Liver (tissue), 9 donors: ENCODE measurements around the gene SIK3. TPM values are rescaled to one million over a fixed set of nuclear protein-coding genes. Genes with fewer than 3 reads are reported as not detected.
"Not testable (repeated sequence)": the region's sequence is repeated elsewhere in the genome, so short reads cannot be mapped to it uniquely, and the experiment has no call there.

Experiments used
- DNase-seq: peaks from one replicate; pipeline ENCODE4 v3.0.0-alpha.2; 2017; ENCODE audit warnings: low spot score
- H3K27ac ChIP-seq, 2 donors: one replicate each; pipeline ENCODE4 v1.7.0; 2013; ENCODE audit warnings: inconsistent platforms in 2 of 2, low read length in 2 of 2, control low read depth in 1 of 2, low read depth in 1 of 2, mild to moderate bottlenecking in 1 of 2
- H3K27me3 ChIP-seq, 4 donors: one replicate each; pipeline versions ENCODE4 v1.6.1 to v1.7.0; 2013; ENCODE audit warnings: low read length in 3 of 4, inconsistent platforms in 1 of 4, mild to moderate bottlenecking in 1 of 4, moderate library complexity in 1 of 4; ENCODE audit not compliant: control insufficient read depth in 4 of 4, insufficient read depth in 4 of 4
- H3K36me3 ChIP-seq, 4 donors: one replicate each; pipeline versions ENCODE4 v1.6.1 to v1.7.0; 2013; ENCODE audit warnings: low read length in 3 of 4, mild to moderate bottlenecking in 3 of 4, low read depth in 1 of 4, moderate library complexity in 1 of 4; ENCODE audit not compliant: control insufficient read depth in 4 of 4, insufficient read depth in 3 of 4
- H3K4me1 ChIP-seq, 4 donors: one replicate each; pipeline versions ENCODE4 v1.6.1 to v1.7.0; 2013; ENCODE audit warnings: low read length in 3 of 4, mild to moderate bottlenecking in 3 of 4, moderate library complexity in 1 of 4; ENCODE audit not compliant: control insufficient read depth in 4 of 4, insufficient read depth in 4 of 4
- H3K4me3 ChIP-seq, 3 donors: one replicate each; pipeline versions ENCODE4 v1.6.1 to v1.7.0; 2013; ENCODE audit warnings: low read length in 3 of 3, control low read depth in 1 of 3, low read depth in 1 of 3, mild to moderate bottlenecking in 1 of 3
- H3K9ac ChIP-seq, 2 donors: one replicate each; pipeline ENCODE4 v1.7.0; 2013; ENCODE audit warnings: low read length in 2 of 2, mild to moderate bottlenecking in 2 of 2, moderate library complexity in 2 of 2, control low read depth in 1 of 2, low read depth in 1 of 2
- H3K9me3 ChIP-seq, 4 donors: one replicate each; pipeline versions ENCODE4 v1.6.1 to v1.7.0; 2013; ENCODE audit warnings: low read length in 3 of 4; ENCODE audit not compliant: control insufficient read depth in 4 of 4
- ATF3 ChIP-seq: IDR thresholded peaks from 2 replicates; pipeline ENCODE4 v1.6.1; 2016; ENCODE audit warnings: antibody characterized with exemption
- FOXA1 ChIP-seq: IDR thresholded peaks from 2 replicates; pipeline ENCODE4 v1.6.1; 2016; ENCODE audit warnings: antibody characterized with exemption
- FOXA2 ChIP-seq: IDR thresholded peaks from 2 replicates; pipeline ENCODE4 v1.6.1; 2016; ENCODE audit warnings: antibody characterized with exemption
- GABPA ChIP-seq, 2 donors: IDR thresholded peaks in 1 of 2; conservative IDR thresholded peaks in 1 of 2; 2 replicates each; pipeline ENCODE4 v1.6.1; 2016; ENCODE audit warnings: antibody characterized with exemption in 2 of 2, mild to moderate bottlenecking in 1 of 2, moderate library complexity in 1 of 2
- HNF4A ChIP-seq, 2 donors: conservative IDR thresholded peaks; 2 replicates each; pipeline ENCODE4 v1.6.1; 2016; ENCODE audit warnings: antibody characterized with exemption in 2 of 2, mild to moderate bottlenecking in 2 of 2
- JUND ChIP-seq, 2 donors: IDR thresholded peaks; 2 replicates each; pipeline ENCODE4 v1.6.1; 2016; ENCODE audit warnings: antibody characterized with exemption in 2 of 2
- MAX ChIP-seq: IDR thresholded peaks from 2 replicates; pipeline ENCODE4 v1.6.1; 2016; ENCODE audit warnings: antibody characterized with exemption
- NR2F2 ChIP-seq: IDR thresholded peaks from 2 replicates; pipeline ENCODE4 v1.6.1; 2016; ENCODE audit warnings: antibody characterized with exemption
- RAD21 ChIP-seq, 2 donors: IDR thresholded peaks; 2 replicates each; pipeline ENCODE4 v1.6.1; 2016; ENCODE audit warnings: antibody characterized with exemption in 2 of 2, mild to moderate bottlenecking in 2 of 2
- RXRA ChIP-seq, 2 donors: IDR thresholded peaks; 2 replicates each; pipeline ENCODE4 v1.6.1; 2017 to 2018; ENCODE audit warnings: antibody characterized with exemption in 2 of 2, mild to moderate bottlenecking in 1 of 2
- SP1 ChIP-seq: IDR thresholded peaks from 2 replicates; pipeline ENCODE4 v1.6.1; 2018; ENCODE audit warnings: antibody characterized with exemption, mild to moderate bottlenecking
- TAF1 ChIP-seq: conservative IDR thresholded peaks from 2 replicates; pipeline ENCODE4 v1.6.1; 2016; ENCODE audit warnings: antibody characterized with exemption, mild to moderate bottlenecking
- YY1 ChIP-seq: IDR thresholded peaks from 2 replicates; pipeline ENCODE4 v1.6.1; 2016; ENCODE audit warnings: antibody characterized with exemption, mild to moderate bottlenecking
- WGBS: extraction: QIAGEN DNeasy Blood & Tissue Kit; methylation state at CpG from one replicate; pipeline ENCODE4 v1.1.7; 2013; 5-methylcytosine and 5-hydroxymethylcytosine counted together
- polyA plus RNA-seq, 2 donors: library from polyadenylated mRNA; stranded (reverse) in 1 of 2; unstranded in 1 of 2; fragments of 200-250 nt in 1 of 2; fragments of >200 nt in 1 of 2; fragmentation: Nextera tagmentation in 1 of 2; extraction: Ambion mirVana in 1 of 2; gene quantifications; one replicate each; pipeline versions ENCODE4 v1.2.1 to v1.2.3, GENCODE V29; 2013 to 2015
- total RNA-seq, 2 donors: library from RNA; depleted of rRNA; stranded (reverse); fragments of >200 nt; gene quantifications; one replicate each; pipeline ENCODE4 v1.2.3, GENCODE V29; 2014
- TF ChIP-seq, protein P1 (sequence below): IDR thresholded peaks from 2 replicates; pipeline ENCODE4 v1.6.1; 2016; ENCODE audit warnings: antibody characterized with exemption, mild to moderate bottlenecking
- donor health status: healthy.
- donor health status: healthy.
- donor health status: healthy.
- donor health status: healthy.
- donor health status: healthy.

The SIK3 gene
- total and polyA plus RNA-seq, 4 donors = 6.9 to 52.4 (median 14.4) TPM

DNA sequence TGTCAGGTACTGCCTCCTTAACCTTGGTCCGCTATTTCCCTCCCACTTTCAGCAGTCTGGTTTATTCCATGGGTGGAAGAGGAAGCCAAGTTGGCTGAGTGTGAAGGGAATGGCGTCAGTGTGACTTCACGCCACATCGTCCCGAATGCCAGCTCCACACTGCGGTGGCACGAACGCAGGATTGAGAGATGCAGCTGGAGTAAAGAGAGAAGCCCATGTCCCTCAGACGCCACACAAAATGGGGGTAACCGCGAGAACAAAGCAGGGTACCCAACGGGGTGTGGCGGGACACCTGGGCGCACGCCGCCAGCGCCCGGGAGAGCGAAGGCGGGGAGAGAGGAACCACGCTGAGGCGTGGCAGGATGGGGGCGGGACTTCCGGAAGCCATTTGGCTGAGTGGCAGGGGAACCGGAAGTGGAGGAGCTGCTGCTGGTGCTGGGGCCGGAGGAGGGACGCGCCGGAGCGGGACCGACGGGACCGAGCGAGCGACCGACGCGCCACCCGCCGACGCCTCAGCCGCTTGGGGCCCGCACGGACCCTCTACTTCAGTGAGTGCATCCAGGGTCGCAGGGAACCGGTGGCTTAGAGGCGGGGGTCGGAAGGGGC is 45.7 kb upstream of the SIK3 start, which contains the start of gene PAFAH1B2:
TSS of gene PAFAH1B2 (plus strand) at position 417 of the 606 bp plus-strand sequence. CDS start 8,161 bp downstream, outside the sequence.
- no peaks in the 10 kb centered on the region for H3K27me3 ChIP-seq
- TF ChIP-seq HNF4A (conservative IDR thresholded peaks at IDR 0.05) (no peak), YY1 (peak; percentile 75), FOXA2 (no peak), NR2F2 (no peak), ATF3 (no peak), GABPA (IDR thresholded peaks at IDR 0.05 in 1 of 2, conservative IDR thresholded peaks at IDR 0.05 in 1 of 2) (peak; percentile 88 to 95), MAX (peak; percentile 71), SP1 (peak; percentile 26), RXRA (IDR thresholded peaks at IDR 0.05) (no peak), TAF1 (no peak), RAD21 (IDR thresholded peaks at IDR 0.05) (peak in 1 of 2 donors; percentile 2), FOXA1 (no peak)
- TF ChIP-seq, protein P1, sequence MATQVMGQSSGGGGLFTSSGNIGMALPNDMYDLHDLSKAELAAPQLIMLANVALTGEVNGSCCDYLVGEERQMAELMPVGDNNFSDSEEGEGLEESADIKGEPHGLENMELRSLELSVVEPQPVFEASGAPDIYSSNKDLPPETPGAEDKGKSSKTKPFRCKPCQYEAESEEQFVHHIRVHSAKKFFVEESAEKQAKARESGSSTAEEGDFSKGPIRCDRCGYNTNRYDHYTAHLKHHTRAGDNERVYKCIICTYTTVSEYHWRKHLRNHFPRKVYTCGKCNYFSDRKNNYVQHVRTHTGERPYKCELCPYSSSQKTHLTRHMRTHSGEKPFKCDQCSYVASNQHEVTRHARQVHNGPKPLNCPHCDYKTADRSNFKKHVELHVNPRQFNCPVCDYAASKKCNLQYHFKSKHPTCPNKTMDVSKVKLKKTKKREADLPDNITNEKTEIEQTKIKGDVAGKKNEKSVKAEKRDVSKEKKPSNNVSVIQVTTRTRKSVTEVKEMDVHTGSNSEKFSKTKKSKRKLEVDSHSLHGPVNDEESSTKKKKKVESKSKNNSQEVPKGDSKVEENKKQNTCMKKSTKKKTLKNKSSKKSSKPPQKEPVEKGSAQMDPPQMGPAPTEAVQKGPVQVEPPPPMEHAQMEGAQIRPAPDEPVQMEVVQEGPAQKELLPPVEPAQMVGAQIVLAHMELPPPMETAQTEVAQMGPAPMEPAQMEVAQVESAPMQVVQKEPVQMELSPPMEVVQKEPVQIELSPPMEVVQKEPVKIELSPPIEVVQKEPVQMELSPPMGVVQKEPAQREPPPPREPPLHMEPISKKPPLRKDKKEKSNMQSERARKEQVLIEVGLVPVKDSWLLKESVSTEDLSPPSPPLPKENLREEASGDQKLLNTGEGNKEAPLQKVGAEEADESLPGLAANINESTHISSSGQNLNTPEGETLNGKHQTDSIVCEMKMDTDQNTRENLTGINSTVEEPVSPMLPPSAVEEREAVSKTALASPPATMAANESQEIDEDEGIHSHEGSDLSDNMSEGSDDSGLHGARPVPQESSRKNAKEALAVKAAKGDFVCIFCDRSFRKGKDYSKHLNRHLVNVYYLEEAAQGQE = no peak
- under 1% methylated on average over 48 of the region's 48 CpGs for WGBS
- DNase-seq = peak; percentile 96
- H3K9ac ChIP-seq = peak within 1 kb of the TSS; percentile 77 to 92
- peak within 1 kb of the TSS; percentile 77 to 91 for H3K27ac ChIP-seq
- H3K9me3 ChIP-seq = no peaks in the 10 kb centered on the region
- H3K36me3 ChIP-seq = peaks cover 0 to 6% (median 4%) of the 10 kb centered on the region in 4 donors
- peak within 1 kb of the TSS; percentile 86 to 100 (median 92) for H3K4me3 ChIP-seq
- H3K4me1 ChIP-seq = peaks cover 2 to 21% (median 11%) of the 10 kb centered on the region in 4 donors

DNA sequence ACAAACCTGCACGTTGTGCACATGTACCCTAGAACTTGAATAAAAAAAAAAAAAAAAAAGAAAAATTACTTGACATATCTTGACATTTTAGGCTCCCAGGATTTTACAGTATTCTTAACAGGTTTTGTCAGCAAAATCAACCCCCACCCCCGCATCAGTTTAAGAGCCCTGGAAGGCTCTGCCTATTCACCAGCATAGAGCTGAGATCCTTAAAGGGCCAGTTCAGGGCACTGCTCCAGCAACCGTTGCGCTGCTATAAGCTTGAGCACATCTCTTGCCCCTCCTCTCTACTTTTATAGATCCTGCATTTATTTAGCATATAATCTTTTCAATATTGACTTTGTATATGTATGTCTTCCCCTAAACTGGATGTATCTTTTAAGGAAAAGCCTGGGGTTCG is 45.2 kb upstream of the SIK3 start:
- TF ChIP-seq YY1 = no peak
- TF ChIP-seq, protein P1 = no peak
- TF ChIP-seq FOXA1 = no peak
- TF ChIP-seq RXRA (IDR thresholded peaks at IDR 0.05) = no peak
- no peak for TF ChIP-seq FOXA2
- TF ChIP-seq ATF3 = no peak
- TF ChIP-seq MAX = no peak
- no peak for TF ChIP-seq JUND (IDR thresholded peaks at IDR 0.05)
- no peaks in the 10 kb centered on the region for H3K9me3 ChIP-seq
- peaks cover 0 to 6% (median 4%) of the 10 kb centered on the region in 4 donors for H3K36me3 ChIP-seq
- H3K27me3 ChIP-seq = no peaks in the 10 kb centered on the region
- WGBS = 13% methylated on average over 5 of the region's 5 CpGs
- peak overlapping the region; percentile 77 to 91 for H3K27ac ChIP-seq
- DNase-seq = no peak
- H3K4me3 ChIP-seq = peak overlapping the region; percentile 86 to 100 (median 92)
- peaks cover 2 to 21% (median 11%) of the 10 kb centered on the region in 4 donors for H3K4me1 ChIP-seq
- peak overlapping the region in 1 of 2 donors; percentile 77 for H3K9ac ChIP-seq

- DNase-seq, H3K27me3 ChIP-seq: not testable (repeated sequence)
- WGBS = no CpG with 5 or more reads among the region's 15 CpGs
Measured at GRCh38 chr11:117137223-117138086, 39.2 kb upstream of the SIK3 start.

More at GRCh38 chr11:117137223-117138086, 39.2 kb upstream of the SIK3 start:
- not testable (repeated sequence) for H3K4me3 ChIP-seq, H3K36me3 ChIP-seq, H3K27ac ChIP-seq, H3K9ac ChIP-seq, H3K4me1 ChIP-seq, H3K9me3 ChIP-seq
